Smooth muscle cell (in vitro differentiated cells): ENCODE results near the gene COG5. TPM values are rescaled to one million over a fixed set of nuclear protein-coding genes. Genes with fewer than 3 reads are reported as not detected.

Experiments used
- DNase-seq: peaks from one replicate; lab custom pipeline; 2025; ENCODE audit not compliant: unreplicated experiment; lab: John Stamatoyannopoulos, UW
- H2AFZ ChIP-seq: fragments of 200-600 bp; sonication (generic); 2 replicates; pipeline ENCODE4 v1.6.0; 2016; ENCODE audit warnings: antibody characterized with exemption, low read depth, mild to moderate bottlenecking
- H3F3A ChIP-seq: fragments of 200-600 bp; sonication (generic); 2 replicates; pipeline ENCODE4 v1.6.0; 2017; ENCODE audit warnings: antibody characterized with exemption, low read depth
- H3K27ac ChIP-seq: fragments of 200-600 bp; sonication (generic); 2 replicates; pipeline ENCODE4 v1.5.1; 2016; ENCODE audit warnings: low read depth, mild to moderate bottlenecking
- H3K27me3 ChIP-seq: fragments of 200-600 bp; sonication (generic); 2 replicates; pipeline ENCODE4 v1.6.1; 2016; ENCODE audit warnings: low read depth, mild to moderate bottlenecking
- H3K36me3 ChIP-seq: fragments of 200-600 bp; sonication (generic); 2 replicates; pipeline ENCODE4 v1.5.1; 2016; ENCODE audit warnings: low read depth
- H3K4me1 ChIP-seq: fragments of 200-600 bp; sonication (generic); 2 replicates; pipeline ENCODE4 v1.5.1; 2016; ENCODE audit warnings: low read depth
- H3K4me2 ChIP-seq: fragments of 200-600 bp; sonication (generic); 2 replicates; pipeline ENCODE4 v1.6.0; 2016; ENCODE audit warnings: mild to moderate bottlenecking
- H3K4me3 ChIP-seq: fragments of 200-600 bp; sonication (generic); 2 replicates; pipeline ENCODE4 v1.5.1; 2016; ENCODE audit warnings: mild to moderate bottlenecking
- H3K79me2 ChIP-seq: fragments of 200-600 bp; sonication (generic); 2 replicates; pipeline ENCODE4 v1.6.0; 2016; ENCODE audit warnings: low read depth, mild to moderate bottlenecking
- H3K9ac ChIP-seq: fragments of 200-600 bp; sonication (generic); 2 replicates; pipeline ENCODE4 v1.6.0; 2016; ENCODE audit warnings: low read depth
- H3K9me3 ChIP-seq: fragments of 200-600 bp; sonication (generic); replicated peaks from 2 replicates; pipeline ENCODE4 v1.5.1; 2016; ENCODE audit warnings: low read depth
- H4K20me1 ChIP-seq: fragments of 200-600 bp; sonication (generic); 2 replicates; pipeline ENCODE4 v1.6.0; 2016; ENCODE audit warnings: low read depth
- WGBS: methylation state at CpG from one replicate; pipeline ENCODE4 v1.1.7; 2016; ENCODE audit warnings: low lambda C conversion rate; 5-methylcytosine and 5-hydroxymethylcytosine counted together
- polyA plus RNA-seq: library from polyadenylated mRNA; unstranded; fragments of >200 nt; fragmentation: Nextera tagmentation; extraction: Ambion mirVana; gene quantifications from 2 replicates; pipeline ENCODE4 v1.2.1, GENCODE V29; 2016
- total RNA-seq: library from RNA; depleted of rRNA; stranded (reverse); fragments of >200 nt; gene quantifications from 2 replicates; pipeline ENCODE4 v1.2.3, GENCODE V29; 2014
- TF ChIP-seq, protein P1 (sequence below): fragments of 200-600 bp; sonication (generic); IDR thresholded peaks from 2 replicates; pipeline ENCODE4 v1.5.1; 2017; ENCODE audit warnings: borderline replicate concordance, mild to moderate bottlenecking, antibody characterized with exemption; ENCODE audit not compliant: insufficient read depth, poor library complexity, severe bottlenecking

The COG5 gene
- total and polyA plus RNA-seq, 2 experiments from 2014 or later, result 24.3 to 44.3 TPM

DNA sequence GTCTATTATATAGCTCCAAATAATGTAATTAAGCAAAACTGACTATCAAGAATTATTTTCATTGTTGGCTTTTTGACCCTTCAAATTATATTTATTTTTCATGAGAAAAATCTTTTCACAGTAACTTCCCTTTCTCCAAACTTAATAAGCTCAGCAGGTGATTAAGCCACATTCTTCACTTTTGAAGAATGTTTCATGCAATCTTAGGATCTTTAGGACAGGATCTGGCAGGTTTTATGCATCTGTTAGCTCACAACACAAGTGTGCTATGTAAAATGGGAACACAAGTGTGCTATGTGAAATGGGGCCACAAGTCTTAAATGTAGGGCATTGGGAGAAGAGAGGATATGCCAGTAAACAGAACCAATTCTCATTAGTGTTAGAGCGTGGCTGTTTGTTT, 42.6 kb upstream of the COG5 start:
- no peaks in the 10 kb centered on the region for H3K79me2 ChIP-seq
- no peak for DNase-seq
- WGBS, result 97% methylated on average over 1 of the region's 1 CpG
- TF ChIP-seq, protein P1, sequence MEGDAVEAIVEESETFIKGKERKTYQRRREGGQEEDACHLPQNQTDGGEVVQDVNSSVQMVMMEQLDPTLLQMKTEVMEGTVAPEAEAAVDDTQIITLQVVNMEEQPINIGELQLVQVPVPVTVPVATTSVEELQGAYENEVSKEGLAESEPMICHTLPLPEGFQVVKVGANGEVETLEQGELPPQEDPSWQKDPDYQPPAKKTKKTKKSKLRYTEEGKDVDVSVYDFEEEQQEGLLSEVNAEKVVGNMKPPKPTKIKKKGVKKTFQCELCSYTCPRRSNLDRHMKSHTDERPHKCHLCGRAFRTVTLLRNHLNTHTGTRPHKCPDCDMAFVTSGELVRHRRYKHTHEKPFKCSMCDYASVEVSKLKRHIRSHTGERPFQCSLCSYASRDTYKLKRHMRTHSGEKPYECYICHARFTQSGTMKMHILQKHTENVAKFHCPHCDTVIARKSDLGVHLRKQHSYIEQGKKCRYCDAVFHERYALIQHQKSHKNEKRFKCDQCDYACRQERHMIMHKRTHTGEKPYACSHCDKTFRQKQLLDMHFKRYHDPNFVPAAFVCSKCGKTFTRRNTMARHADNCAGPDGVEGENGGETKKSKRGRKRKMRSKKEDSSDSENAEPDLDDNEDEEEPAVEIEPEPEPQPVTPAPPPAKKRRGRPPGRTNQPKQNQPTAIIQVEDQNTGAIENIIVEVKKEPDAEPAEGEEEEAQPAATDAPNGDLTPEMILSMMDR, result no peak
- H3K4me1 ChIP-seq, result no peaks in the 10 kb centered on the region
- no peak overlapping the region for H3K27ac ChIP-seq
- H4K20me1 ChIP-seq, result peaks cover 6% of the 10 kb centered on the region
- H3F3A ChIP-seq, result no peaks in the 10 kb centered on the region
- H3K9ac ChIP-seq, result no peak overlapping the region
- H3K36me3 ChIP-seq, result peaks cover 7% of the 10 kb centered on the region
- H3K4me2 ChIP-seq, result no peak overlapping the region
- no peaks in the 10 kb centered on the region for H3K9me3 ChIP-seq
- H2AFZ ChIP-seq, result no peak overlapping the region
- no peaks in the 10 kb centered on the region for H3K27me3 ChIP-seq
- H3K4me3 ChIP-seq, result no peak overlapping the region

DNA sequence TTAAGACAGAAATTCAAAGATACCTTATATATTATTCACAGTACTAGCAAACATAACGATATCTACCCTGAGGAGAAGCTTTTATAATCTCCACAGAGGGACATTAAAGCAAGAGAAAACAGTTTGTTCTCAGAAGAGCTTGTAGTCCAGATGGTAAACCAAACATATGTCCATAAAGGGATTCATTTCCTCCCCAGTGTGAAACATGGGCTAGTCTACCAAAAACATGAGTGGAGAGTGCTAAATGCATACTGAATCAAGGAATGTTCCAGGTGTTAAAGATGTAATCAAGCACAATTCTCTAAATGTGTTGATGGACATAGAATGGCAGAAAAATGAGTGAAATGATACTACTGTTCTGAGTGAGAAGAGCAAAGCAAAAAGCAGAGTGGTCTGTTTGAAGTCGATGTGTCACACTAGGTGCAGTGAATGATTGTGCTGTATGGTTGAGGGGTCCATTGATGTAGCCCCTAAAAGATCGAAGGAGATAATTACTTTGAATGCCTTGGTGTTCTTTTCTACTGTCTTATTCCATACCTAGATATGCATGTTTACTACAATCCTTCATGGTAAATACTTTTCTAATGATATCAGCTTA, 41.6 kb upstream of the COG5 start:
- Histone ChIP-seq H2AFZ (no peak overlapping the region), H3K4me3 (no peak overlapping the region), H3K4me2 (no peak overlapping the region), H3K9ac (no peak overlapping the region), H3K36me3 (peaks cover 17% of the 10 kb centered on the region), H3K9me3 (no peaks in the 10 kb centered on the region), H3K27me3 (no peaks in the 10 kb centered on the region), H3K4me1 (no peaks in the 10 kb centered on the region), H3K27ac (no peak overlapping the region), H4K20me1 (peaks cover 6% of the 10 kb centered on the region), H3K79me2 (no peaks in the 10 kb centered on the region), H3F3A (no peaks in the 10 kb centered on the region)
- 94% methylated on average over 3 of the region's 3 CpGs for WGBS
- DNase-seq, result no peak
- TF ChIP-seq, protein P1, result no peak

DNA sequence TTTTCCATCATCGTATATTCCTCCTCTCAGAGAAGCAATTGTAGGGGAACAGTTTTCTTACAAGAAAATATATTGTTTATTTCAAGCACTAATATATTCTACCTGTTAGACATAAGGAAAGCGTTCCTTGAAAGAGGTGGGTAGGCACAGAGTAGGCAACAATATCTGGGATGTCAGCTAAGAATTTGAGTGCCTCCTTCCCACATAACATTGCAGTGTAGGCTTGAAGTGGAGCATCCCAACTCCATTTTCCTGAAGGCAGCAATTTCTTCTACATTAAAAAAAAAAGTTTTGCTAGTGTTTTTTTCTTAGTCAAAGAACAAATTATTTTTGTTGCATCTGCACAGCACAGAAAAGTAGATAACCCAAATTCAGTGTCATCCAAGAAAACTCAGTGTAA, 37.1 kb upstream of the COG5 start:
- H3K4me1 ChIP-seq, result no peaks in the 10 kb centered on the region
- no peak overlapping the region for H3K27ac ChIP-seq
- H2AFZ ChIP-seq, result no peak overlapping the region
- no peak overlapping the region for H3K4me3 ChIP-seq
- no peaks in the 10 kb centered on the region for H3K9me3 ChIP-seq
- WGBS, result 96% methylated on average over 2 of the region's 2 CpGs
- TF ChIP-seq, protein P1, result no peak
- H3K36me3 ChIP-seq, result peaks cover 35% of the 10 kb centered on the region
- no peak for DNase-seq
- no peaks in the 10 kb centered on the region for H3F3A ChIP-seq
- no peak overlapping the region for H3K4me2 ChIP-seq
- no peaks in the 10 kb centered on the region for H3K27me3 ChIP-seq
- no peak overlapping the region for H3K9ac ChIP-seq
- no peaks in the 10 kb centered on the region for H4K20me1 ChIP-seq
- H3K79me2 ChIP-seq, result no peaks in the 10 kb centered on the region

DNA sequence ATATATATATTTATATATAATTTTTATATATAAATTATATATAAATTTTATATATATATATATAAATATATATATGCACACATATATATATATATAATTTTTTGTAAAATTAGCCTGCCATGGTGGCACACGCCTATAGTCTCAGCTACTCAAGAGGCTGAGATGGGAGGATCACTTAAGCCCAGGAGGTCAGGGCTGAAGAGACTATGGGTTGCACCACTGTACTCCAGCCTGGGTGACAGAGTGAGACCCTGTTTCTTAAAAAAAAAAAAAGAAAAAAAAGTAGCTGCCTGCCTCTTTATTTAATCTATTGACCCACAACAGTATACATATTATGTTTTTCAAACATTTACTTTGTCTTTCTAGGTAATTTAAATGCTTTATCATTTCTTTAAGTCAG, 35.5 kb upstream of the COG5 start:
- Histone ChIP-seq H3K4me1 (no peaks in the 10 kb centered on the region), H3K9me3 (no peaks in the 10 kb centered on the region), H3K79me2 (no peaks in the 10 kb centered on the region), H3K4me2 (no peak overlapping the region), H3K4me3 (no peak overlapping the region), H3F3A (no peaks in the 10 kb centered on the region), H2AFZ (no peak overlapping the region), H3K9ac (no peak overlapping the region), H3K27ac (no peak overlapping the region), H3K27me3 (no peaks in the 10 kb centered on the region), H4K20me1 (no peaks in the 10 kb centered on the region), H3K36me3 (peaks cover 35% of the 10 kb centered on the region)
- TF ChIP-seq, protein P1, result no peak
- 100% methylated on average over 1 of the region's 1 CpG for WGBS
- DNase-seq, result no peak
